Gastroesophageal sphincter (tissue), 4 donors: ENCODE results near the gene MAB21L4. TPM values are rescaled to one million over a fixed set of nuclear protein-coding genes. Genes with fewer than 3 reads are reported as not detected.

ENCODE experiments used
- ATAC-seq: fragments of 150-250 bp; one replicate; pipeline ENCODE4 v1.9.1; 2016; ENCODE audit warnings: mild to moderate bottlenecking, moderate library complexity
- H3K27ac ChIP-seq, 4 donors: fragments of 200-600 bp; sonication (generic) in 3 of 4; 1 replicate in 3 of 4; 2 replicates in 1 of 4; pipeline ENCODE4 v1.5.1; 2016 to 2019
- H3K27me3 ChIP-seq: fragments of 200-600 bp; sonication (generic); one replicate; pipeline ENCODE4 v1.5.1; 2019
- H3K36me3 ChIP-seq, 2 donors: fragments of 200-600 bp; sonication (generic); one replicate each; pipeline ENCODE4 v1.5.1; 2019; ENCODE audit warnings: control low read depth in 1 of 2
- H3K4me1 ChIP-seq, 3 donors: fragments of 200-600 bp; sonication (generic); 1 replicate in 2 of 3; 2 replicates in 1 of 3; pipeline ENCODE4 v1.5.1; 2016 to 2019; ENCODE audit warnings: control low read depth in 2 of 3
- H3K4me3 ChIP-seq, 2 donors: fragments of 200-600 bp; sonication (generic); one replicate each; pipeline ENCODE4 v1.5.1; 2019; ENCODE audit warnings: mild to moderate bottlenecking in 1 of 2, moderate library complexity in 1 of 2
- H3K9me3 ChIP-seq, 3 donors: fragments of 200-600 bp; sonication (generic); one replicate each; pipeline ENCODE4 v1.5.1; 2017 to 2019; ENCODE audit warnings: control low read depth in 2 of 3
- EP300 ChIP-seq: sonication (generic); formaldehyde crosslinking; IDR thresholded peaks from one replicate; pipeline ENCODE4 v1.6.1; 2017; ENCODE audit warnings: antibody characterized with exemption, mild to moderate bottlenecking
- POLR2A ChIP-seq, 2 donors: fragments of 450-650 bp; IDR thresholded peaks; one replicate each; pipeline ENCODE4 v1.6.1; 2017; ENCODE audit warnings: antibody characterized with exemption in 2 of 2, mild to moderate bottlenecking in 2 of 2, moderate library complexity in 1 of 2
- POLR2AphosphoS5 ChIP-seq: sonication (generic); formaldehyde crosslinking; IDR thresholded peaks from one replicate; pipeline ENCODE4 v1.6.1; 2017; ENCODE audit warnings: antibody characterized with exemption
- WGBS, 2 donors: methylation state at CpG; one replicate each; pipeline ENCODE4 v1.1.5; 2018; ENCODE audit warnings: low coverage in 1 of 2; 5-methylcytosine and 5-hydroxymethylcytosine counted together
- total RNA-seq, 4 donors: library from RNA; depleted of rRNA; stranded (reverse); fragments of >200 nt; gene quantifications; one replicate each; pipeline ENCODE4 v1.1.0, GENCODE V29; 2016
- TF ChIP-seq, protein P1 (sequence below), 4 experiments: fragments of 200-600 bp in 2 of 4; fragments of 450-650 bp in 2 of 4; sonication (generic) in 1 of 4; IDR thresholded peaks; one replicate each; pipeline ENCODE4 v1.5.1; 2017 to 2019; ENCODE audit warnings: antibody characterized with exemption in 4 of 4, mild to moderate bottlenecking in 2 of 4, moderate library complexity in 2 of 4

Gene MAB21L4
- total RNA-seq, 4 donors from 2014 or later: 0.27 to 9.7 (median 0.77) TPM; not detected in 1

DNA sequence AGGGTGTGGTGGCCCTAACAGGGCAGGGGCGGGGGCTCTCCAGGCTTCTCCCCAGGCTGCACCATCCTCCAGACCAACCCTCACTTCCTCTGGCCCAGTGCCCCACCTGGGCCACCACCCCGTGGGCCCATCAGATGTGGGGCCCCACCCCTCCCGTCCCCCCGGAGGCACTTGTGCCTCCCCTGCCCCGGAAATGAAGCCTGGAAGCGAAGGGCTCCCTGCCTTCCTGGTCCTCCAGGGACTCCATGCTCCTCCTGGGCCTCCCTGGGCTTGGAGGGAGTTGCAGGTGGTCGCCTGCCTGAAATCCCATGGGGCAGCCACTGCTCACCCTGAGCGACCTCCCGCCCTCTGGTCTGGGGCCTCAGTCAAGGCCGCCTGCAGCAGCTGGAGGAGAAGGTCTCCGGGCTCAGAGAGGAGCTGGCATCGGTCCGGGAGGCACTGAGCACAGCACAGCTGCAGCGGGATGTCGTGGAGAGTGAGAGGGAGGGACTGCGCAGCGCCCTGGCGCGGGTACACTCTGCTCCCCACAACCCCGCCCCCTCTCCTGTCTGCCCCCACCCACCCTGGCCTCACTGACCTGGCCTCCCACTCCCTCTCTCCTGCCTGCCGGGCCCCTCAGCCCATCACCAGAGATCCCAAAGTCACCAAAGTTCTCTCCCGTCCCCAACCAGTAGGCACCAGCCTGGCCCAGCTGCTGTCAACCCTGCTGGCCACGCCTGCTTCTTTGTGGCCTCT, 38.2 kb upstream of the MAB21L4 start:
- Histone ChIP-seq H3K9me3 (peaks cover 0 to 32% (median 0%) of the 10 kb centered on the region in 3 donors), H3K4me1 (no peaks in the 10 kb centered on the region), H3K27ac (no peak overlapping the region), H3K4me3 (no peak overlapping the region), H3K36me3 (no peaks in the 10 kb centered on the region), H3K27me3 (peaks cover 38% of the 10 kb centered on the region)
- WGBS, 2 donors: 60 to 76% methylated on average over 1 to 2 of the region's 23 CpGs
- TF ChIP-seq, protein P1, sequence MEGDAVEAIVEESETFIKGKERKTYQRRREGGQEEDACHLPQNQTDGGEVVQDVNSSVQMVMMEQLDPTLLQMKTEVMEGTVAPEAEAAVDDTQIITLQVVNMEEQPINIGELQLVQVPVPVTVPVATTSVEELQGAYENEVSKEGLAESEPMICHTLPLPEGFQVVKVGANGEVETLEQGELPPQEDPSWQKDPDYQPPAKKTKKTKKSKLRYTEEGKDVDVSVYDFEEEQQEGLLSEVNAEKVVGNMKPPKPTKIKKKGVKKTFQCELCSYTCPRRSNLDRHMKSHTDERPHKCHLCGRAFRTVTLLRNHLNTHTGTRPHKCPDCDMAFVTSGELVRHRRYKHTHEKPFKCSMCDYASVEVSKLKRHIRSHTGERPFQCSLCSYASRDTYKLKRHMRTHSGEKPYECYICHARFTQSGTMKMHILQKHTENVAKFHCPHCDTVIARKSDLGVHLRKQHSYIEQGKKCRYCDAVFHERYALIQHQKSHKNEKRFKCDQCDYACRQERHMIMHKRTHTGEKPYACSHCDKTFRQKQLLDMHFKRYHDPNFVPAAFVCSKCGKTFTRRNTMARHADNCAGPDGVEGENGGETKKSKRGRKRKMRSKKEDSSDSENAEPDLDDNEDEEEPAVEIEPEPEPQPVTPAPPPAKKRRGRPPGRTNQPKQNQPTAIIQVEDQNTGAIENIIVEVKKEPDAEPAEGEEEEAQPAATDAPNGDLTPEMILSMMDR (IDR thresholded peaks at IDR 0.05): no peak
- no peak for TF ChIP-seq POLR2A (IDR thresholded peaks at IDR 0.05)
- no peak for TF ChIP-seq POLR2AphosphoS5
- no peak for TF ChIP-seq EP300
- no peak for ATAC-seq

DNA sequence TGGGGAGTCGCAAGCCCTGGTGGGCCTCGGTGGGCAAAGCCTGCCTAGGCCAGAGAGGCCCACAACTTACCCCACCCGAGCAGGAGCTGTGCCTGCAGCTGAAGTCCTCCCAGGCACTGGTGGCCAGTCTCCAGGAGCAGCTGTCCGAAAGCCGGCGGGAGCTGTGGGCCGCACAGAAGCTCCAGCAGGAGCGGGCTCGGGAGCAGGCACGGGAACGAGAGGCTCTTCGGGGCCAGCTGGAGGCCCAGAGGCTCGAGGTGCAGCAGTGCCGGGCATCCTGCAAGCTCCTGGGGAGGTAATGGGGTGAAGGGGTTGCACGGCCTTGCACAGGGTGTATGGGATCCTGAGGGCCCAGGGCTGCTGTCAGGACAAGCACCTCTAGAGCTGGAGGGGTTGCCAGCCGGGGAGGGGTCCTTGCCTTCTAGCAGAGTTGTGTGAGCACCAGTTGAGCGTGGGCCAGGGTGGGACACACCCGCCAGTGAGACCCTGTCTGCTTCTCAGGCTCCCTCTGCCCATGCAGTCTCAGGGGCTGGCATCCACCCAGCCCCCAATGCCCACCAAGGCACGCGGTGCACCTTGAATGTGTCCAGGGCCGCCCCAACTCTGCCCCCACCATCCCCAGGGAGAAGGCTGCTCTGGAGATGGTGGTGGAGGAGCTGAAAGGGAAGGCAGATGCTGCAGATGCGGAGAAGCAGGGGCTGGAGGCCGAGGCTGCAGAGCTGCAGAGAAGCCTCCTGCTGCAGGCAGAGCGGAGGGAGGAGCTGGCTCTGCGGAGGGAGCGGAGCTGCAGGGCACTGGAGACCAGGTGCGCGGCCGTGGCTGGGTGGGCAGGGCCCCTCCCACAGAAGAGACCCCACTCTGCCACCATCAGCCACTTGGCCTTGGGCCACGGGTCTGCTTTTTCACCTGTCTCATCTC, 37.4 kb upstream of the MAB21L4 start:
- ATAC-seq: no peak
- no peak overlapping the region for H3K27ac ChIP-seq
- WGBS, 2 donors: 20% methylated on average over 1 of the region's 30 CpGs; no CpG with 5 or more reads in 1 of the 2 donors
- H3K27me3 ChIP-seq: peaks cover 46% of the 10 kb centered on the region
- TF ChIP-seq EP300 (no peak), POLR2A (IDR thresholded peaks at IDR 0.05) (no peak), POLR2AphosphoS5 (no peak)
- TF ChIP-seq, protein P1 (IDR thresholded peaks at IDR 0.05): no peak
- no peaks in the 10 kb centered on the region for H3K36me3 ChIP-seq
- no peak overlapping the region for H3K4me3 ChIP-seq
- H3K9me3 ChIP-seq: peaks cover 0 to 29% (median 0%) of the 10 kb centered on the region in 3 donors
- no peaks in the 10 kb centered on the region for H3K4me1 ChIP-seq

DNA sequence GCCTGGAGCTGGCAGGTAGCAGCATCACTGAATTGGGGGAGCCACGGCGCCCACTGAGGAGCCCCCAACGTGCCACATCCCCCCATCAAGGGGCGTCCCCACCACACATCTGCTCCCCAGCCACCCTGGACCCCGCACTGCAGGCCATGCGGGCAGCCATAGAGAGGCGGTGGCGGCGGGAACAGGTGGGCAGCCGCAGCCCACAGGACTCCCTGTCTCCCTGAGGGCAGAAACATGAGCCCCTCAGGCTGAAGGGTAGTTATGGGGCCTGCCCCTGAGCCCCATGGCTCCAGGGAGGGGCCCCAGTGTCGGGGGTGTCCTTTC, 36.7 kb upstream of the MAB21L4 start:
- TF ChIP-seq EP300 (no peak), POLR2AphosphoS5 (no peak), POLR2A (IDR thresholded peaks at IDR 0.05) (no peak)
- TF ChIP-seq, protein P1 (IDR thresholded peaks at IDR 0.05): no peak
- Histone ChIP-seq H3K9me3 (peaks cover 0 to 29% (median 0%) of the 10 kb centered on the region in 3 donors), H3K4me3 (no peak overlapping the region), H3K27me3 (peaks cover 46% of the 10 kb centered on the region), H3K4me1 (no peaks in the 10 kb centered on the region), H3K27ac (no peak overlapping the region), H3K36me3 (no peaks in the 10 kb centered on the region)
- no peak for ATAC-seq
- WGBS, 2 donors: no CpG with 5 or more reads among the region's 11 CpGs

DNA sequence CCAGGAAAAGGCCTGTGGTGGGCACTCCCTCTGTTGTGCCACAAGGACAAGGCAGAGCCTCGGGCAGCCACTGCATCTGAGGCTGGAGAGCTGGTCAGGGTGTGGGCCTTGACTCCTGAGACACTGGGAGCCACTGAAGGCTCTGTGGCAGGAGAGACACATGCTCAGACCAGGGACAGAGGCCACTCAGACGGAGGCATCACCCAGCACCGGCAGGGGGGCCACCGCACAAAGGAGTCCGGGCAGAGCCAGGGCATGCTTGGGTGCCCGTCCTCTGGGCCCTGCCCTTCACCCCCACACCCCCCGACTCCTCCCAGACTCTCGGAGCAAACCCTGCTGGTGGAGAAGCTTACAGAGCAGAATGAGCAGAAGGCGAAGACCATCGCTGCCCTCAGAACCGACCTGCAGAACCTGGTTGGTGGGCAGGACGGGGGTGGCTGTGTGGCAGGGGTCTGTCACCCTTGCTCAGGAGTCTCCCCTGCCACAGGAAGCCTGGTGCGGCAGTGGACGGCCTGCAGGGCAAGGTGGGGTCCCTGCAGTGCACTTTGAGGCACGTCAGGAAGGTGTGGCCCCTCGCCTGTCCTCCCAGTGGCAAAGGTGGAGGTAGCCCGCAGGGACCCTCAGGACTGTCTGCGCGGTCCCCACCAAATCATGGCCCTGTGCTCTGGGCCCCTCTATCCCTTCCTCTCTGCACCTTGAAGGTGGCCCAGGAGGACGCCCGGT, 36.2 kb upstream of the MAB21L4 start:
- peaks cover 0 to 28% (median 0%) of the 10 kb centered on the region in 3 donors for H3K9me3 ChIP-seq
- no peak for ATAC-seq
- H3K27me3 ChIP-seq: peaks cover 46% of the 10 kb centered on the region
- H3K4me3 ChIP-seq: no peak overlapping the region
- TF ChIP-seq POLR2A (IDR thresholded peaks at IDR 0.05) (no peak), EP300 (no peak), POLR2AphosphoS5 (no peak)
- TF ChIP-seq, protein P1 (IDR thresholded peaks at IDR 0.05): no peak
- H3K4me1 ChIP-seq: peaks cover 0 to 2% (median 0%) of the 10 kb centered on the region in 3 donors
- 100% methylated on average over 1 of the region's 21 CpGs; no CpG with 5 or more reads in 1 of the 2 donors for WGBS, 2 donors
- no peaks in the 10 kb centered on the region for H3K36me3 ChIP-seq
- H3K27ac ChIP-seq: no peak overlapping the region
